Esophagus squamous epithelium (tissue), 5 donors: ENCODE data around the gene NOXO1. TPM values are rescaled to one million over a fixed set of nuclear protein-coding genes. Genes with fewer than 3 reads are reported as not detected.
A peak's percentile ranks its signal among the peaks of the same experiment; 100 is the strongest.

ENCODE experiments used
- DNase-seq: peaks from one replicate; lab custom pipeline; 2025; lab: John Stamatoyannopoulos, UW
- H3K27ac ChIP-seq, 4 donors: fragments of 200-600 bp; sonication (generic); one replicate each; pipeline ENCODE4 v1.5.1; 2016 to 2019; ENCODE audit warnings: mild to moderate bottlenecking in 1 of 4
- H3K27me3 ChIP-seq, 4 donors: fragments of 200-600 bp; sonication (generic); 1 replicate in 3 of 4; 2 replicates in 1 of 4; pipeline versions ENCODE4 v1.5.1 to v1.6.0; 2017 to 2021; ENCODE audit warnings: antibody characterized with exemption in 1 of 4
- H3K36me3 ChIP-seq, 3 donors: fragments of 200-600 bp; sonication (generic); one replicate each; pipeline ENCODE4 v1.5.1; 2016 to 2019
- H3K4me1 ChIP-seq, 3 donors: fragments of 200-600 bp; sonication (generic); one replicate each; pipeline ENCODE4 v1.5.1; 2017 to 2019
- H3K4me3 ChIP-seq, 4 donors: fragments of 200-600 bp; sonication (generic); 1 replicate in 3 of 4; 2 replicates in 1 of 4; pipeline ENCODE4 v1.5.1; 2016 to 2019; ENCODE audit warnings: mild to moderate bottlenecking in 2 of 4, moderate library complexity in 1 of 4
- H3K9me3 ChIP-seq, 3 donors: fragments of 200-600 bp; sonication (generic); one replicate each; pipeline ENCODE4 v1.5.1; 2016 to 2019
- POLR2A ChIP-seq, 4 donors: fragments of 450-650 bp; IDR thresholded peaks; one replicate each; pipeline ENCODE4 v1.6.1; 2017; ENCODE audit warnings: antibody characterized with exemption in 4 of 4, mild to moderate bottlenecking in 4 of 4, moderate library complexity in 3 of 4
- WGBS, 2 donors: methylation state at CpG; one replicate each; pipeline ENCODE4 v1.1.5; 2018; 5-methylcytosine and 5-hydroxymethylcytosine counted together
- intact Hi-C: fragments of 100-400 bp; cut with DNase I; formaldehyde crosslinking; loops from one replicate; pipeline ENCODE4 v1.15.0; 2022
- total RNA-seq, 4 donors: library from RNA; depleted of rRNA; stranded (reverse); fragments of >200 nt; gene quantifications; one replicate each; pipeline ENCODE4 v1.1.0, GENCODE V29; 2016
- TF ChIP-seq, protein P1 (sequence below), 6 experiments: fragments of 450-650 bp in 4 of 6; fragments of 200-600 bp in 2 of 6; sonication (generic) in 2 of 6; IDR thresholded peaks; one replicate each; pipeline ENCODE4 v1.5.1; 2016 to 2019; ENCODE audit warnings: antibody characterized with exemption in 6 of 6, mild to moderate bottlenecking in 4 of 6, moderate library complexity in 4 of 6
- donor health status: DM: yes; HTN: yes; CAD: no.

NOXO1 gene
- total RNA-seq, 4 donors from 2014 or later = 0.38 to 4.2 (median 1.8) TPM

DNA sequence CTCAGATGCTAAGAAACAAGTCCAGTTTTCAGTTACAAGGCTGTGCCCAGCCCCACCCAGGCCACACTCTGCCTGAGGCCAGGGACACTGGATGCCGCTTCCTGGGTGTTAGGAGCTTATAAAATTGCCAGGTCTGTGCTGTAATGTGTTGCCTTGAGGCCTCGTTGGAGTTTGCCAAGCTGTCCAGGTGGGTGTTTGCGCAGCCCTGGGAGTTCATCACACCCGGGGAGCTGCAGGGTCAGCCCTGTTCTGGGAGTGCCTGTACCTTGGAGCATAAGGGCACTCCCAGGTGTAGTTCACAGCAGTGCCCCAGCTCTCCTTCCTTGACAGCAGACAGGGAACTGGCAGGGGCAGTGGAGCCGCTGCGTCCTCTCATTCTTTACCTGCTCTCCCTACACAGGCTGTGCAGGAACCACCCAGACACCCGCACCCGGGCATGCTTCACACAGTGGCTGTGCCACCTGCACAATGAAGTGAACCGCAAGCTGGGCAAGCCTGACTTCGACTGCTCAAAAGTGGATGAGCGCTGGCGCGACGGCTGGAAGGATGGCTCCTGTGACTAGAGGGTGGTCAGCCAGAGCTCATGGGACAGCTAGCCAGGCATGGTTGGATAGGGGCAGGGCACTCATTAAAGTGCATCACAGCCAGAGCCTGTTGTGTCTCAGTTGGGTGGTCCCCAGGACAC lies 4.3 kb upstream of the NOXO1 start:
- H3K4me1 ChIP-seq = peaks cover 30 to 78% (median 35%) of the 10 kb centered on the region in 3 donors
- WGBS, 2 donors = 76 to 88% methylated on average over 6 to 7 of the region's 14 CpGs
- TF ChIP-seq, protein P1, sequence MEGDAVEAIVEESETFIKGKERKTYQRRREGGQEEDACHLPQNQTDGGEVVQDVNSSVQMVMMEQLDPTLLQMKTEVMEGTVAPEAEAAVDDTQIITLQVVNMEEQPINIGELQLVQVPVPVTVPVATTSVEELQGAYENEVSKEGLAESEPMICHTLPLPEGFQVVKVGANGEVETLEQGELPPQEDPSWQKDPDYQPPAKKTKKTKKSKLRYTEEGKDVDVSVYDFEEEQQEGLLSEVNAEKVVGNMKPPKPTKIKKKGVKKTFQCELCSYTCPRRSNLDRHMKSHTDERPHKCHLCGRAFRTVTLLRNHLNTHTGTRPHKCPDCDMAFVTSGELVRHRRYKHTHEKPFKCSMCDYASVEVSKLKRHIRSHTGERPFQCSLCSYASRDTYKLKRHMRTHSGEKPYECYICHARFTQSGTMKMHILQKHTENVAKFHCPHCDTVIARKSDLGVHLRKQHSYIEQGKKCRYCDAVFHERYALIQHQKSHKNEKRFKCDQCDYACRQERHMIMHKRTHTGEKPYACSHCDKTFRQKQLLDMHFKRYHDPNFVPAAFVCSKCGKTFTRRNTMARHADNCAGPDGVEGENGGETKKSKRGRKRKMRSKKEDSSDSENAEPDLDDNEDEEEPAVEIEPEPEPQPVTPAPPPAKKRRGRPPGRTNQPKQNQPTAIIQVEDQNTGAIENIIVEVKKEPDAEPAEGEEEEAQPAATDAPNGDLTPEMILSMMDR (IDR thresholded peaks at IDR 0.05) = no peak
- TF ChIP-seq POLR2A (IDR thresholded peaks at IDR 0.05) = no peak
- H3K27ac ChIP-seq = no peak overlapping the region
- no peak for DNase-seq
- H3K27me3 ChIP-seq = peaks cover 8 to 65% (median 19%) of the 10 kb centered on the region in 4 donors
- H3K9me3 ChIP-seq = no peaks in the 10 kb centered on the region
- peaks cover 0 to 19% (median 3%) of the 10 kb centered on the region in 3 donors for H3K36me3 ChIP-seq
- H3K4me3 ChIP-seq = peak overlapping the region in 1 of 4 donors; percentile 86
- intact Hi-C loops = no loop called here

DNA sequence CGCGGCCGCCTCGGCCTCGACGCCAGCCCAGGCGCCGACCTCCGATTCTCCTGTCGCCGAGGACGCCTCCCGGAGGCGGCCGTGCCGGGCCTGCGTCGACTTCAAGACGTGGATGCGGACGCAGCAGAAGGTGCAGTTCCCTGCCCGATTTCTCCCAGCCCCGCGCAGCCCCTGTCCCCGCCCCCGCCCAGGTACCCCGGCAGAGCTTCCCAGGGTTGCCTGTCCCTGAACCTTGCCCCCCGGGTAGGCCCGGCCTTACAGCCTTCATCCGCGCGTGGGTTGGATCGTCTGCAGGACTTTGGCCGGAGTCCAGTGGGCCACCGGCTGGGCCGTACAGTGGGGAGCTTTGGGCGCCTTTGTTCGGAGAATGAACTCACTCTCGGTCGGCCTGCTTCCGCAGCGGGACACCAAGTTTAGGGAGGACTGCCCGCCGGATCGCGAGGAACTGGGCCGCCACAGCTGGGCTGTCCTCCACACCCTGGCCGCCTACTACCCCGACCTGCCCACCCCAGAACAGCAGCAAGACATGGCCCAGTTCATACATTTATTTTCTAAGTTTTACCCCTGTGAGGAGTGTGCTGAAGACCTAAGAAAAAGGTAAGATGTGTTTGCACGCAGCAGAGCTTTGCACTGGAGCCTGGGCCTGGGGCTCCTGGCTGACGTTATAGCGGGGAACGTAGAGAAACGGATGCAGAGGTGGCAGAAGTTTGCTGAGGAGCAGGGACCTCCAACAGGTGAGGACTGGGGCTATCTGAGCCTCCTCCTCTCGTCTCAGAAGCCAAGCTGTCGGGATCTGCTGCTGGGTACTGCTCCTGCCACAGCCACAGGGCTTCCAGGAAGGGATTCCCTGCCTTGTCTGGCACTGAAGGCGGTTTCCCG lies 3.3 kb upstream of the NOXO1 start:
- peak overlapping the region; percentile 66 to 86 (median 84) for H3K4me3 ChIP-seq
- no peaks in the 10 kb centered on the region for H3K9me3 ChIP-seq
- intact Hi-C loops = no loop called here
- peaks cover 0 to 19% (median 3%) of the 10 kb centered on the region in 3 donors for H3K36me3 ChIP-seq
- no peak for DNase-seq
- peaks cover 35 to 78% (median 35%) of the 10 kb centered on the region in 3 donors for H3K4me1 ChIP-seq
- H3K27me3 ChIP-seq = peaks cover 4 to 65% (median 19%) of the 10 kb centered on the region in 4 donors
- TF ChIP-seq POLR2A (IDR thresholded peaks at IDR 0.05) = no peak
- TF ChIP-seq, protein P1 (IDR thresholded peaks at IDR 0.05) = no peak
- H3K27ac ChIP-seq = peak overlapping the region; percentile 64 to 87 (median 76)
- WGBS, 2 donors = 22% methylated on average over 13 of the region's 58 CpGs; no CpG with 5 or more reads in 1 of the 2 donors

DNA sequence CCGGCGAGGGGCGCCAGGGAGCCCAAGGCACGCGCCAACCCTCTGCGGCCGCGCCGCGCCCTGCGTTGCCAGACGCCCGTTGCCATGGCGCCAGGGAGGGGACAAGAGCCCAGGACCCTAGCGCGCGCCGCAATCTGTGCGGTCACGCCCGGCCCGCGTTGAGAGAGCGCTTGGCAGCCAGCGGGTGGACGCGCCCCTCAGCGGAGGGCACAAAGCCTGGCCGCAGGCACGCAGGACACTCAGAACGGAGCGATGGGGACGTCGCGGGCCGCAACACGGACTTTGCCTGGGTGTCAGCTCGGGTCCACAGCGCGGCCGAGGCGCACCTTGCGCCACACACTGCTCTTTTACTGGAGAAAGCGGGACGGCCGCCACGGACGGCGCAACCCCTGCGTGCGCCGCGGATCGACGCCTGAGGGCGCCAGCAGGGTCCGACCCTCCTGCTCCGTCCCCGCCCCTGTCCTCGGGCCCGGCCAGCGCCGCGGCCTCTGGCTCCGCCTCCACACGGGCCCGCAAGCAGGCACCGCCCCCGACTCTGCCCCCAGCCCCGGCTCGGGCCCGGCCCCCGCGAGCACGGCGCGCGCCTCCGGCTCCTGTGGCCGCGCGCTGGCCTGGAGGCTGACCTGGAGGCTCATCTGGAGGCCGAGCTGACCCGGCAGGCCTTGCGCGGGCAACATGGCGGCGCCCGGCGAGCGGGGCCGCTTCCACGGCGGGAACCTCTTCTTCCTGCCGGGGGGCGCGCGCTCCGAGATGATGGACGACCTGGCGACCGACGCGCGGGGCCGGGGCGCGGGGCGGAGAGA lies 2.5 kb upstream of the NOXO1 start, which contains the start of gene GFER:
GFER (plus strand) TSS at position 650 of the 803 bp plus-strand sequence; CDS start at position 676, 26 bp downstream.
- Histone ChIP-seq H3K27ac (peak within 1 kb of the TSS; percentile 64 to 87 (median 76)), H3K36me3 (peaks cover under 1 to 21% (median 3%) of the 10 kb centered on the region in 3 donors), H3K4me1 (peaks cover 34 to 78% (median 38%) of the 10 kb centered on the region in 3 donors), H3K9me3 (no peaks in the 10 kb centered on the region), H3K4me3 (peak within 1 kb of the TSS; percentile 66 to 86 (median 84)), H3K27me3 (peaks cover 0 to 65% (median 13%) of the 10 kb centered on the region in 4 donors)
- peak in 2 of 4 donors; percentile 54 to 75 for TF ChIP-seq POLR2A (IDR thresholded peaks at IDR 0.05)
- TF ChIP-seq, protein P1 (IDR thresholded peaks at IDR 0.05) = peak in 1 of 6 experiments; percentile 9
- 3% methylated on average over 15 of the region's 109 CpGs; no CpG with 5 or more reads in 1 of the 2 donors for WGBS, 2 donors
- no peak for DNase-seq
- intact Hi-C loops = no loop called here

DNA sequence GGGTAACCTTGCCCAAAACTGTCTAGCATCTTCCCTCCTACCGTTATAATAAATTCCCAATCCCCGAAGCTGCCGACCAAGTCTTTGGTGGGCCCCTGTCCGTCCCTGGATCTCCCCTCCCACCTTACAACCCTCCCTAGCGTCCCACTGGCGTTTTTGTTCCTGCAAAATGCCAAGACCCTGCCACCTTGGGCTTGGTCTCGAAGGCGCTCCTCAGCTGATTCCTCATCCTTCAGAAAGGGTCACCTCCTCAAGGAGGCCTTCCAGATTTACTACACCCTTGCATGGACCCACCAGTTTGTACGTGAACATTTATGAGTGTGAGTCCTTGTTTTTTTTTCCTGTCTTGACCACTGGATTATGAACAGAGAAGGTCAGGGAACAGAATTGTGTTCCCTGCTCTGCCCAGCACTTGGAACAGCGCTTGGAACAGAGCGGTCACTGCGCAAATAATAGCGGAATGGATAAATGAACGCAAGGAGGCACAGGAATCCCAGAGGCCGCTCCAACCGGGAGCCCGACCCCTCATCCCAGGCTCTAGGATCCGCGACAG lies 1.8 kb upstream of the NOXO1 start:
- TF ChIP-seq, protein P1 (IDR thresholded peaks at IDR 0.05) = no peak
- TF ChIP-seq POLR2A (IDR thresholded peaks at IDR 0.05) = no peak
- peak overlapping the region in 3 of 4 donors; percentile 67 to 87 (median 84) for H3K27ac ChIP-seq
- peaks cover 40 to 81% (median 43%) of the 10 kb centered on the region in 3 donors for H3K4me1 ChIP-seq
- peaks cover 5 to 28% (median 7%) of the 10 kb centered on the region in 3 donors for H3K36me3 ChIP-seq
- peaks cover 0 to 65% (median 13%) of the 10 kb centered on the region in 4 donors for H3K27me3 ChIP-seq
- no peak for DNase-seq
- intact Hi-C loops = no loop called here
- WGBS, 2 donors = 30 to 31% methylated on average over 12 to 18 of the region's 19 CpGs
- peak overlapping the region; percentile 66 to 86 (median 84) for H3K4me3 ChIP-seq
- no peaks in the 10 kb centered on the region for H3K9me3 ChIP-seq
